GM23338 (cell line): ENCODE data around the gene BPIFB1. TPM values are rescaled to one million over a fixed set of nuclear protein-coding genes. Genes with fewer than 3 reads are reported as not detected.

Source experiments
- ATAC-seq: fragments of 200-7000 bp; cut with Tn5 transposase; 3 replicates; pipeline ENCODE4 v1.9.1; 2020
- DNase-seq: peaks from one replicate; pipeline ENCODE4 v3.0.0-alpha.2; 2015; ENCODE audit warnings: low spot score
- H2AFZ ChIP-seq: fragments of 200-600 bp; sonication (generic); 2 replicates; pipeline ENCODE4 v1.8.0; 2016; ENCODE audit warnings: antibody characterized with exemption, mild to moderate bottlenecking, moderate library complexity
- H3F3A ChIP-seq: fragments of 200-600 bp; sonication (generic); replicated peaks from 2 replicates; pipeline ENCODE4 v1.8.0; 2017; ENCODE audit warnings: antibody characterized with exemption, mixed run types, low read depth
- H3K27ac ChIP-seq: fragments of 200-600 bp; sonication (generic); 2 replicates; pipeline ENCODE4 v1.6.1; 2016; ENCODE audit warnings: low read depth
- H3K27me3 ChIP-seq: fragments of 200-600 bp; sonication (generic); 2 replicates; pipeline ENCODE4 v1.8.0; 2016; ENCODE audit warnings: mild to moderate bottlenecking, mixed run types, moderate library complexity; ENCODE audit not compliant: insufficient read depth
- H3K36me3 ChIP-seq: fragments of 200-600 bp; sonication (generic); 2 replicates; pipeline ENCODE4 v1.8.0; 2016; ENCODE audit warnings: mild to moderate bottlenecking; ENCODE audit not compliant: insufficient read depth
- H3K4me1 ChIP-seq: fragments of 200-600 bp; sonication (generic); 2 replicates; pipeline ENCODE4 v1.8.0; 2016; ENCODE audit warnings: mild to moderate bottlenecking, moderate library complexity; ENCODE audit not compliant: insufficient read depth
- H3K4me2 ChIP-seq: fragments of 200-600 bp; sonication (generic); 2 replicates; pipeline ENCODE4 v1.7.1; 2017; ENCODE audit warnings: mixed run types
- H3K4me3 ChIP-seq: fragments of 200-600 bp; sonication (generic); 2 replicates; pipeline ENCODE4 v1.6.1; 2016; ENCODE audit warnings: mixed run types
- H3K79me2 ChIP-seq: fragments of 200-600 bp; sonication (generic); replicated peaks from 2 replicates; pipeline ENCODE4 v1.8.0; 2017; ENCODE audit warnings: mild to moderate bottlenecking; ENCODE audit not compliant: insufficient read depth
- H3K9me2 ChIP-seq: fragments of 200-600 bp; sonication (generic); 2 replicates; pipeline ENCODE4 v1.8.0; 2017; ENCODE audit not compliant: insufficient read depth
- H4K20me1 ChIP-seq: fragments of 200-600 bp; sonication (generic); replicated peaks from 2 replicates; pipeline ENCODE4 v1.8.0; 2017; ENCODE audit warnings: mild to moderate bottlenecking; ENCODE audit not compliant: insufficient read depth
- H3K27ac Mint-ChIP-seq: 2 replicates; pipeline ENCODE4 v1.8.0; 2020; ENCODE audit warnings: inconsistent platforms, mild to moderate bottlenecking, moderate library complexity, mixed read lengths
- H3K27me3 Mint-ChIP-seq: 3 replicates; pipeline ENCODE4 v1.8.0; 2022; ENCODE audit warnings: low read depth, mild to moderate bottlenecking, moderate library complexity, mixed read lengths, inconsistent platforms; ENCODE audit not compliant: insufficient read depth, poor library complexity
- H3K36me3 Mint-ChIP-seq: 3 replicates; pipeline ENCODE4 v1.8.0; 2021; ENCODE audit warnings: low read depth, mild to moderate bottlenecking, inconsistent platforms, moderate library complexity, mixed read lengths
- H3K4me1 Mint-ChIP-seq: 3 replicates; pipeline ENCODE4 v1.8.0; 2020; ENCODE audit warnings: mild to moderate bottlenecking, inconsistent platforms, mixed read lengths
- H3K4me3 Mint-ChIP-seq: 3 replicates; pipeline ENCODE4 v1.8.0; 2021; ENCODE audit warnings: moderate library complexity, mild to moderate bottlenecking, inconsistent platforms, mixed read lengths
- H3K9me3 Mint-ChIP-seq: 3 replicates; pipeline ENCODE4 v1.8.0; 2020; ENCODE audit warnings: moderate library complexity, mild to moderate bottlenecking, inconsistent platforms, mixed read lengths
- EZH2 ChIP-seq: fragments of 200-600 bp; sonication (generic); IDR thresholded peaks from one replicate; pipeline ENCODE4 v1.8.0; 2017; ENCODE audit warnings: antibody characterized with exemption, mild to moderate bottlenecking, low read depth; ENCODE audit not compliant: unreplicated experiment
- EZH2phosphoT487 ChIP-seq: fragments of 200-600 bp; sonication (generic); IDR thresholded peaks from one replicate; pipeline ENCODE4 v1.8.1; 2018; ENCODE audit warnings: antibody characterized with exemption; ENCODE audit not compliant: unreplicated experiment
- JUNB ChIP-seq: IDR thresholded peaks from one replicate; pipeline ENCODE4 v1.6.1; 2016; ENCODE audit warnings: antibody characterized with exemption; ENCODE audit not compliant: unreplicated experiment
- NANOG ChIP-seq: IDR thresholded peaks from 2 replicates; pipeline ENCODE4 v1.6.1; 2016; ENCODE audit warnings: antibody characterized with exemption, borderline replicate concordance
- POLR2AphosphoS5 ChIP-seq: IDR thresholded peaks from 2 replicates; pipeline ENCODE4 v1.6.1; 2016; ENCODE audit warnings: antibody characterized with exemption, low read depth
- REST ChIP-seq: IDR thresholded peaks from one replicate; pipeline ENCODE4 v1.6.1; 2018; ENCODE audit warnings: antibody characterized with exemption; ENCODE audit not compliant: unreplicated experiment
- ZNF114 ChIP-seq: fragments of 250-450 bp; sonication (Bioruptor Pico); IDR thresholded peaks from 2 replicates; pipeline ENCODE4 v1.5.0; 2020; ENCODE audit warnings: mild to moderate bottlenecking, moderate library complexity
- polyA plus RNA-seq: library from polyadenylated mRNA; unstranded; fragments of >200 nt; fragmentation: Nextera tagmentation; extraction: Ambion mirVana; gene quantifications from 2 replicates; pipeline ENCODE4 v1.2.1, GENCODE V29; 2016
- total RNA-seq: library from RNA; depleted of rRNA; stranded (reverse); fragments of >200 nt; shearing (Covaris generic); gene quantifications from 2 replicates; pipeline ENCODE4 v1.2.3, GENCODE V29; 2014
- TF ChIP-seq, protein P1 (sequence below): IDR thresholded peaks from 2 replicates; pipeline ENCODE4 v1.6.1; 2016; ENCODE audit warnings: antibody characterized with exemption
- TF ChIP-seq, protein P2 (sequence below), 2 experiments: fragments of 200-600 bp in 1 of 2; sonication (generic) in 1 of 2; conservative IDR thresholded peaks; 2 replicates each; pipeline versions ENCODE4 v1.5.1 to v1.6.1; 2016 to 2017; ENCODE audit warnings: antibody characterized with exemption in 2 of 2, low read depth in 2 of 2, mild to moderate bottlenecking in 2 of 2, moderate library complexity in 1 of 2
- TF ChIP-seq, protein P3 (sequence below): fragments of 250-450 bp; sonication (Bioruptor Pico); IDR thresholded peaks from 2 replicates; pipeline ENCODE4 v1.5.0; 2020; ENCODE audit warnings: mild to moderate bottlenecking, moderate library complexity

BPIFB1 gene
- total and polyA plus RNA-seq, 2 experiments from 2014 or later = not detected

GRCh38 chr20:33310327-33310899 is 27.4 kb downstream of the BPIFB1 start (continued):
- TF ChIP-seq EZH2 = no peak
- TF ChIP-seq, protein P1, sequence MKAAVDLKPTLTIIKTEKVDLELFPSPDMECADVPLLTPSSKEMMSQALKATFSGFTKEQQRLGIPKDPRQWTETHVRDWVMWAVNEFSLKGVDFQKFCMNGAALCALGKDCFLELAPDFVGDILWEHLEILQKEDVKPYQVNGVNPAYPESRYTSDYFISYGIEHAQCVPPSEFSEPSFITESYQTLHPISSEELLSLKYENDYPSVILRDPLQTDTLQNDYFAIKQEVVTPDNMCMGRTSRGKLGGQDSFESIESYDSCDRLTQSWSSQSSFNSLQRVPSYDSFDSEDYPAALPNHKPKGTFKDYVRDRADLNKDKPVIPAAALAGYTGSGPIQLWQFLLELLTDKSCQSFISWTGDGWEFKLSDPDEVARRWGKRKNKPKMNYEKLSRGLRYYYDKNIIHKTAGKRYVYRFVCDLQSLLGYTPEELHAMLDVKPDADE = no peak

GRCh38 chr20:33311011-33311410 is 28.0 kb downstream of the BPIFB1 start:
- Mint-ChIP-seq H3K4me1 (no peaks in the 10 kb centered on the region), H3K36me3 (no peaks in the 10 kb centered on the region), H3K9me3 (no peaks in the 10 kb centered on the region; the same call in 2 of the 3 replicates), H3K4me3 (no peak overlapping the region), H3K27me3 (no peaks in the 10 kb centered on the region), H3K27ac (no peak overlapping the region)
- H3K4me2 ChIP-seq = no peak overlapping the region
- TF ChIP-seq POLR2AphosphoS5 = no peak
- TF ChIP-seq, protein P1 = no peak
- TF ChIP-seq, protein P2, sequence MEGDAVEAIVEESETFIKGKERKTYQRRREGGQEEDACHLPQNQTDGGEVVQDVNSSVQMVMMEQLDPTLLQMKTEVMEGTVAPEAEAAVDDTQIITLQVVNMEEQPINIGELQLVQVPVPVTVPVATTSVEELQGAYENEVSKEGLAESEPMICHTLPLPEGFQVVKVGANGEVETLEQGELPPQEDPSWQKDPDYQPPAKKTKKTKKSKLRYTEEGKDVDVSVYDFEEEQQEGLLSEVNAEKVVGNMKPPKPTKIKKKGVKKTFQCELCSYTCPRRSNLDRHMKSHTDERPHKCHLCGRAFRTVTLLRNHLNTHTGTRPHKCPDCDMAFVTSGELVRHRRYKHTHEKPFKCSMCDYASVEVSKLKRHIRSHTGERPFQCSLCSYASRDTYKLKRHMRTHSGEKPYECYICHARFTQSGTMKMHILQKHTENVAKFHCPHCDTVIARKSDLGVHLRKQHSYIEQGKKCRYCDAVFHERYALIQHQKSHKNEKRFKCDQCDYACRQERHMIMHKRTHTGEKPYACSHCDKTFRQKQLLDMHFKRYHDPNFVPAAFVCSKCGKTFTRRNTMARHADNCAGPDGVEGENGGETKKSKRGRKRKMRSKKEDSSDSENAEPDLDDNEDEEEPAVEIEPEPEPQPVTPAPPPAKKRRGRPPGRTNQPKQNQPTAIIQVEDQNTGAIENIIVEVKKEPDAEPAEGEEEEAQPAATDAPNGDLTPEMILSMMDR (conservative IDR thresholded peaks at IDR 0.05; ENCODE audit: low read depth in 2 of 2) = no peak
- no peak for TF ChIP-seq ZNF114 (CRISPR knock-in tag)
- TF ChIP-seq, protein P3, sequence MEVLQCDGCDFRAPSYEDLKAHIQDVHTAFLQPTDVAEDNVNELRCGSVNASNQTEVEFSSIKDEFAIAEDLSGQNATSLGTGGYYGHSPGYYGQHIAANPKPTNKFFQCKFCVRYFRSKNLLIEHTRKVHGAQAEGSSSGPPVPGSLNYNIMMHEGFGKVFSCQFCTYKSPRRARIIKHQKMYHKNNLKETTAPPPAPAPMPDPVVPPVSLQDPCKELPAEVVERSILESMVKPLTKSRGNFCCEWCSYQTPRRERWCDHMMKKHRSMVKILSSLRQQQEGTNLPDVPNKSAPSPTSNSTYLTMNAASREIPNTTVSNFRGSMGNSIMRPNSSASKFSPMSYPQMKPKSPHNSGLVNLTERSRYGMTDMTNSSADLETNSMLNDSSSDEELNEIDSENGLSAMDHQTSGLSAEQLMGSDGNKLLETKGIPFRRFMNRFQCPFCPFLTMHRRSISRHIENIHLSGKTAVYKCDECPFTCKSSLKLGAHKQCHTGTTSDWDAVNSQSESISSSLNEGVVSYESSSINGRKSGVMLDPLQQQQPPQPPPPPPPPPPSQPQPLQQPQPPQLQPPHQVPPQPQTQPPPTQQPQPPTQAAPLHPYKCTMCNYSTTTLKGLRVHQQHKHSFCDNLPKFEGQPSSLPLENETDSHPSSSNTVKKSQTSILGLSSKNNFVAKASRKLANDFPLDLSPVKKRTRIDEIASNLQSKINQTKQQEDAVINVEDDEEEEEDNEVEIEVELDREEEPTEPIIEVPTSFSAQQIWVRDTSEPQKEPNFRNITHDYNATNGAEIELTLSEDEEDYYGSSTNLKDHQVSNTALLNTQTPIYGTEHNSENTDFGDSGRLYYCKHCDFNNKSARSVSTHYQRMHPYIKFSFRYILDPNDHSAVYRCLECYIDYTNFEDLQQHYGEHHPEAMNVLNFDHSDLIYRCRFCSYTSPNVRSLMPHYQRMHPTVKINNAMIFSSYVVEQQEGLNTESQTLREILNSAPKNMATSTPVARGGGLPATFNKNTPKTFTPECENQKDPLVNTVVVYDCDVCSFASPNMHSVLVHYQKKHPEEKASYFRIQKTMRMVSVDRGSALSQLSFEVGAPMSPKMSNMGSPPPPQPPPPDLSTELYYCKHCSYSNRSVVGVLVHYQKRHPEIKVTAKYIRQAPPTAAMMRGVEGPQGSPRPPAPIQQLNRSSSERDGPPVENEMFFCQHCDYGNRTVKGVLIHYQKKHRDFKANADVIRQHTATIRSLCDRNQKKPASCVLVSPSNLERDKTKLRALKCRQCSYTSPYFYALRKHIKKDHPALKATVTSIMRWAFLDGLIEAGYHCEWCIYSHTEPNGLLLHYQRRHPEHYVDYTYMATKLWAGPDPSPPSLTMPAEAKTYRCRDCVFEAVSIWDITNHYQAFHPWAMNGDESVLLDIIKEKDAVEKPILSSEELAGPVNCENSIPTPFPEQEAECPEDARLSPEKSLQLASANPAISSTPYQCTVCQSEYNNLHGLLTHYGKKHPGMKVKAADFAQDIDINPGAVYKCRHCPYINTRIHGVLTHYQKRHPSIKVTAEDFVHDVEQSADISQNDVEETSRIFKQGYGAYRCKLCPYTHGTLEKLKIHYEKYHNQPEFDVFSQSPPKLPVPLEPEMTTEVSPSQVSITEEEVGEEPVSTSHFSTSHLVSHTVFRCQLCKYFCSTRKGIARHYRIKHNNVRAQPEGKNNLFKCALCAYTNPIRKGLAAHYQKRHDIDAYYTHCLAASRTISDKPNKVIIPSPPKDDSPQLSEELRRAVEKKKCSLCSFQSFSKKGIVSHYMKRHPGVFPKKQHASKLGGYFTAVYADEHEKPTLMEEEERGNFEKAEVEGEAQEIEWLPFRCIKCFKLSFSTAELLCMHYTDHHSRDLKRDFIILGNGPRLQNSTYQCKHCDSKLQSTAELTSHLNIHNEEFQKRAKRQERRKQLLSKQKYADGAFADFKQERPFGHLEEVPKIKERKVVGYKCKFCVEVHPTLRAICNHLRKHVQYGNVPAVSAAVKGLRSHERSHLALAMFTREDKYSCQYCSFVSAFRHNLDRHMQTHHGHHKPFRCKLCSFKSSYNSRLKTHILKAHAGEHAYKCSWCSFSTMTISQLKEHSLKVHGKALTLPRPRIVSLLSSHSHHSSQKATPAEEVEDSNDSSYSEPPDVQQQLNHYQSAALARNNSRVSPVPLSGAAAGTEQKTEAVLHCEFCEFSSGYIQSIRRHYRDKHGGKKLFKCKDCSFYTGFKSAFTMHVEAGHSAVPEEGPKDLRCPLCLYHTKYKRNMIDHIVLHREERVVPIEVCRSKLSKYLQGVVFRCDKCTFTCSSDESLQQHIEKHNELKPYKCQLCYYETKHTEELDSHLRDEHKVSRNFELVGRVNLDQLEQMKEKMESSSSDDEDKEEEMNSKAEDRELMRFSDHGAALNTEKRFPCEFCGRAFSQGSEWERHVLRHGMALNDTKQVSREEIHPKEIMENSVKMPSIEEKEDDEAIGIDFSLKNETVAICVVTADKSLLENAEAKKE = no peak
- no peak for TF ChIP-seq NANOG
- TF ChIP-seq REST = no peak
- no peak for TF ChIP-seq EZH2
- TF ChIP-seq EZH2phosphoT487 = no peak
- no peak for TF ChIP-seq JUNB
- H3K27me3 ChIP-seq = no peaks in the 10 kb centered on the region
- H2AFZ ChIP-seq = no peak overlapping the region
- no peaks in the 10 kb centered on the region for H3K36me3 ChIP-seq
- no peaks in the 10 kb centered on the region for H3K79me2 ChIP-seq
- H3K9me2 ChIP-seq = no peaks in the 10 kb centered on the region
- H4K20me1 ChIP-seq = no peaks in the 10 kb centered on the region
- ATAC-seq = no peak
- H3F3A ChIP-seq = no peaks in the 10 kb centered on the region
- H3K27ac ChIP-seq = no peak overlapping the region
- no peak overlapping the region for H3K4me3 ChIP-seq
- no peak for DNase-seq
- no peaks in the 10 kb centered on the region for H3K4me1 ChIP-seq
